Tibial nerve (tissue), 3 donors: ENCODE data around the gene MAMSTR.

Experiments
- CTCF ChIP-seq, 5 experiments: fragments of 200-600 bp in 3 of 5; fragments of 450-650 bp in 2 of 5; sonication (generic) in 3 of 5; IDR thresholded peaks; one replicate each; pipeline ENCODE4 v1.5.1; 2016 to 2019; ENCODE audit warnings: antibody characterized with exemption in 5 of 5, mild to moderate bottlenecking in 3 of 5, moderate library complexity in 2 of 5
- POLR2A ChIP-seq, 2 donors: fragments of 450-650 bp; IDR thresholded peaks; one replicate each; pipeline ENCODE4 v1.6.1; 2017; ENCODE audit warnings: antibody characterized with exemption in 2 of 2, mild to moderate bottlenecking in 2 of 2, moderate library complexity in 2 of 2

- no peak for TF ChIP-seq CTCF (IDR thresholded peaks at IDR 0.05)
- TF ChIP-seq POLR2A (IDR thresholded peaks at IDR 0.05): no peak
These were observed 11.1 kb downstream of the MAMSTR start for GRCh38 chr19:48708471-48708870.
